Measurements from ENCODE around the gene ATP10A.

Gene ATP10A

DNA sequence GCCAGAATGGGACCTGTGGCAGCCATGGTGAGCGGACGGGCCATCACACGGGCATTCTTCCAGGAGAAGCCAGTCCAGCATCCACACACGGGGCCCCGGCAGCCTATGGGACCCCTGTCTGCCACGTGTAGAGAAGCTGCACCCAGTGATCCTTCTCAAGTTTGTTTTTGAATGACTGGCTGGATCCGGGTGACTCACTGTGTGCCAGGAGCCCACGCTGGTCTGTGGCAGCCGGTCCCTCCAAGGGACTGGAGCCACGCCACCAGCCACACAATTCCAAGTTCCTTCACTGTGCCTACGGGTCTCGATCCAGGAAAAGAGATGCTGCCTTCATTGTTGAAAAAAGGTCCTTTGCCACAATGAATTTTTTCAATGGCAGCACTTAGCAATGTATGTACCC, 58.1 kb downstream of the ATP10A start:
- Histone ChIP-seq H3K79me2 (ENCODE audit: insufficient read depth, low read depth) (no peaks in the 10 kb centered on the region), H3K9ac (no peak overlapping the region), H3K4me2 (no peak overlapping the region), H3K4me3 (IDR thresholded peaks at IDR 0.05; ENCODE audit: insufficient read depth, low read depth, low read length) (no peak overlapping the region), H2AFZ (ENCODE audit: low read depth) (no peak overlapping the region), H4K20me1 (ENCODE audit: insufficient read depth) (no peaks in the 10 kb centered on the region), H3K27me3 (ENCODE audit: insufficient read depth, low read depth) (no peaks in the 10 kb centered on the region), H3K27ac (no peak overlapping the region), H3K36me3 (ENCODE audit: insufficient read depth) (no peaks in the 10 kb centered on the region), H3K4me1 (ENCODE audit: low read depth, poor library complexity, severe bottlenecking) (no peaks in the 10 kb centered on the region)
- TF ChIP-seq, protein P1, sequence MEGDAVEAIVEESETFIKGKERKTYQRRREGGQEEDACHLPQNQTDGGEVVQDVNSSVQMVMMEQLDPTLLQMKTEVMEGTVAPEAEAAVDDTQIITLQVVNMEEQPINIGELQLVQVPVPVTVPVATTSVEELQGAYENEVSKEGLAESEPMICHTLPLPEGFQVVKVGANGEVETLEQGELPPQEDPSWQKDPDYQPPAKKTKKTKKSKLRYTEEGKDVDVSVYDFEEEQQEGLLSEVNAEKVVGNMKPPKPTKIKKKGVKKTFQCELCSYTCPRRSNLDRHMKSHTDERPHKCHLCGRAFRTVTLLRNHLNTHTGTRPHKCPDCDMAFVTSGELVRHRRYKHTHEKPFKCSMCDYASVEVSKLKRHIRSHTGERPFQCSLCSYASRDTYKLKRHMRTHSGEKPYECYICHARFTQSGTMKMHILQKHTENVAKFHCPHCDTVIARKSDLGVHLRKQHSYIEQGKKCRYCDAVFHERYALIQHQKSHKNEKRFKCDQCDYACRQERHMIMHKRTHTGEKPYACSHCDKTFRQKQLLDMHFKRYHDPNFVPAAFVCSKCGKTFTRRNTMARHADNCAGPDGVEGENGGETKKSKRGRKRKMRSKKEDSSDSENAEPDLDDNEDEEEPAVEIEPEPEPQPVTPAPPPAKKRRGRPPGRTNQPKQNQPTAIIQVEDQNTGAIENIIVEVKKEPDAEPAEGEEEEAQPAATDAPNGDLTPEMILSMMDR (conservative IDR thresholded peaks at IDR 0.05; ENCODE audit: low read depth, low read length): no peak

DNA sequence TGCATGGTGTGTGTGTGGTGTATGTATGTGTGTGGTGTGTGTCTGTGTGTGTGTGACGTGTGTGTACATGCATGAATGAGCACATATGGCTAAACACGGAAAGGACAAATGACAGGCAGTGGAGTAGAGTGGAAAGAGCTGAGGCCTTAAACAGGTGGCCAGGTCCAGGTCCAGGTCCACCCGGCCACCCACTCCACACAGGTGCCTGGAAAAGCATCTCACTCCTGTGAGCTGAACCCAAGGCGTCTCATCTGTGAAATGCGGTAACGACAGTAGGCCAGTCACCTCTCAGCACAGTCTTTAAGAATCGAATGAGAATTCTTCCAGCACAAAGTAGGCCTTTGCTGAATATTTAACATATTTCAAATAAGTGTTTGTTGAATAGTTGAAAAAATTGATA, 58.7 kb downstream of the ATP10A start:
- Histone ChIP-seq H4K20me1 (ENCODE audit: insufficient read depth) (no peaks in the 10 kb centered on the region), H3K4me2 (no peak overlapping the region), H3K9ac (no peak overlapping the region), H3K79me2 (ENCODE audit: insufficient read depth, low read depth) (no peaks in the 10 kb centered on the region), H3K36me3 (ENCODE audit: insufficient read depth) (no peaks in the 10 kb centered on the region), H2AFZ (ENCODE audit: low read depth) (no peak overlapping the region), H3K4me1 (ENCODE audit: low read depth, poor library complexity, severe bottlenecking) (no peaks in the 10 kb centered on the region), H3K27ac (no peak overlapping the region), H3K27me3 (ENCODE audit: insufficient read depth, low read depth) (no peaks in the 10 kb centered on the region), H3K4me3 (IDR thresholded peaks at IDR 0.05; ENCODE audit: insufficient read depth, low read depth, low read length) (no peak overlapping the region)
- TF ChIP-seq, protein P1 (conservative IDR thresholded peaks at IDR 0.05; ENCODE audit: low read depth, low read length): no peak

DNA sequence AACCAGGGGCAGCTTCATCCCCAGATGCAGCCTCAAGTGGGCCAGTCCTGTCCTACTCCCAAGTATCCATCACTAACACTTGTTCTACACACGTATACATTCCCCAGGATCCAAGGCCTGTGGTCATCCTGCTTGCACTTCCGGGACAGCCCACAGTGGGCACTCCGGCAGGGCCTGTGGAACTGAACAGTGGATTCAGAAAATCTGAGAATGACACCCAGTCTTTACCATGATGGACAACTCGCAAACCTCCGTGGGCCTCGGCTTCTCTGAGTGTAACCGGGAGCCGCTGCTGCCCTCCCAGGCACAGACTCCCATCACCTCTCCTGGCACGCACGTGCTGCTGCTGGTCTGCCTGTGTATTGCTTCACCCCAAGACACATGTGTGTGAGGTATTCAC, 59.6 kb downstream of the ATP10A start:
- Histone ChIP-seq H3K4me2 (no peak overlapping the region), H3K79me2 (ENCODE audit: insufficient read depth, low read depth) (no peaks in the 10 kb centered on the region), H3K9ac (no peak overlapping the region), H3K27me3 (ENCODE audit: insufficient read depth, low read depth) (no peaks in the 10 kb centered on the region), H3K4me1 (ENCODE audit: low read depth, poor library complexity, severe bottlenecking) (no peaks in the 10 kb centered on the region), H3K36me3 (ENCODE audit: insufficient read depth) (no peaks in the 10 kb centered on the region), H3K27ac (no peak overlapping the region), H4K20me1 (ENCODE audit: insufficient read depth) (no peaks in the 10 kb centered on the region), H2AFZ (ENCODE audit: low read depth) (no peak overlapping the region), H3K4me3 (IDR thresholded peaks at IDR 0.05; ENCODE audit: insufficient read depth, low read depth, low read length) (no peak overlapping the region)
- TF ChIP-seq, protein P1 (conservative IDR thresholded peaks at IDR 0.05; ENCODE audit: low read depth, low read length): no peak

DNA sequence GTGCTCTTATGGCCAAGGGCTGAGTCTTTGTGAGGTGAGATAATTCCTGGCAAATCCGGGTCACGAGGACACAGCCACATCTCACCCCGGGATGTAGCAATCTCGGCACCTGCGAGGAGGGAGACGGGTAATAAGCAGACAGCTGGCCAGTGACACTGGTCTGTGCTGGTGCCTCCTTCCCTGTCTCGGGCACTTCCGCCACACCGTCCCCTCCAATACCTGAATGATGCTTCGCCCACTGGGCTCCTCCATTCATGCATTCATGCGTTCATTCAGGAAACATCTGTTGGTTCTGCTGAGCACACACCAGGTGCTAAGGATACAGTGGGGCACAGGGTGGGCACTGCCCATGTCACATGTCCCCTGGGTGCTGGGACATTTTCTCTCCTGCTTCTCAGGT, 60.1 kb downstream of the ATP10A start:
- Histone ChIP-seq H3K27me3 (ENCODE audit: insufficient read depth, low read depth) (no peaks in the 10 kb centered on the region), H3K4me2 (no peak overlapping the region), H3K9ac (no peak overlapping the region), H3K79me2 (ENCODE audit: insufficient read depth, low read depth) (no peaks in the 10 kb centered on the region), H3K27ac (no peak overlapping the region), H4K20me1 (ENCODE audit: insufficient read depth) (no peaks in the 10 kb centered on the region), H3K4me3 (IDR thresholded peaks at IDR 0.05; ENCODE audit: insufficient read depth, low read depth, low read length) (no peak overlapping the region), H2AFZ (ENCODE audit: low read depth) (no peak overlapping the region), H3K36me3 (ENCODE audit: insufficient read depth) (no peaks in the 10 kb centered on the region), H3K4me1 (ENCODE audit: low read depth, poor library complexity, severe bottlenecking) (no peaks in the 10 kb centered on the region)
- TF ChIP-seq, protein P1 (conservative IDR thresholded peaks at IDR 0.05; ENCODE audit: low read depth, low read length): no peak
